Measurements from ENCODE around the gene OR4Q3.
"Not testable (repeated sequence)": the region's sequence is repeated elsewhere in the genome, so short reads cannot be mapped to it uniquely, and the experiment has no call there.

The OR4Q3 gene

GRCh38 chr14:19743256-19743655 lies at the start of gene OR4Q3:
Gene OR4Q3, plus strand, starts transcription at chr14:19743571.
- DNase-seq: no peak

GRCh38 chr14:19729359-19729758 lies 14.0 kb upstream of the OR4Q3 start:
- DNase-seq: no peak

GRCh38 chr14:19729763-19730162 lies 13.6 kb upstream of the OR4Q3 start:
- DNase-seq: no peak

- DNase-seq: not testable (repeated sequence)
Measured at GRCh38 chr14:19733893-19734292, 9.5 kb upstream of the OR4Q3 start.

DNA sequence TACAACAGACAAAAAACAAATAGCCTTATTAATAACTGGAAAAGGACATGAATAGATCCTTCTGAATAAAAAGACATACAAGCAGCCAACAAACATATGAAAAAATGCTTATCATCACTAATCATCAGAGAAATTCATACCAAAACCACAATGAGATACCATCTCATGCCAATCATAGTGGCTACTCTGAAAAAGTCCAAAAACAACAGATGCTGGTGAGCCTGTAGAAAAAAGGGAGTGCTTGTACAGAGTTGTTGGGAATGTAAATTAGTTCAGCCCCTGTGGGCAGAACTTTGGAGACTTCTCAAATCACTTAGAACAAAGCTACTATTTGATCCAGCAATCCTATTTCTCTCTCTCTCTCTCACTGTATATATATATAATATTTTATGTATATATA lies 8.9 kb downstream of the OR4Q3 start:
- DNase-seq: not testable (repeated sequence)

GRCh38 chr14:19754172-19754571 lies 10.8 kb downstream of the OR4Q3 start:
- DNase-seq: no peak

DNA sequence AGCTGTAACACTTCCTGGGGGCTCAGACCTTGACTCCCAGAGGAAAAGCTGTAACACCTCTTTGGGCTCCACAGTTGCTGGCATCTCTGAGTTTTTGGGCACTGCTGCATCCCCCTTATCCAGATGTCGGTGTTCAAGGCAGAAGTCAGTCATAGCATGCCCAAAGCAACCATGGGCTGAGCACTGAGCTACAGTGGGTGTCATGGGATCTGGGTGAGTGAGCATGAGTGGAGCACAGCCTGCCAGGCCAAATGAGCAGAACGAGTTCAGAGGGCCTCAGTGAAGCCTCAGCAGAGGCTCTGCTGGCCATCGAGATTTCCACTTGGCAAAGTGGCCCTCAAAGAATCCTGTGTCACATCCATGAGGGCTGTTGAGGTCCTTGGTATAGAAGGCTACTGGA lies 28.1 kb downstream of the OR4Q3 start:
- DNase-seq: not testable (repeated sequence)

- no peak for DNase-seq
Measured at GRCh38 chr14:19771895-19772430, 28.6 kb downstream of the OR4Q3 start.

- not testable (repeated sequence) for DNase-seq
Measured at GRCh38 chr14:19772454-19772853, 29.1 kb downstream of the OR4Q3 start.

DNA sequence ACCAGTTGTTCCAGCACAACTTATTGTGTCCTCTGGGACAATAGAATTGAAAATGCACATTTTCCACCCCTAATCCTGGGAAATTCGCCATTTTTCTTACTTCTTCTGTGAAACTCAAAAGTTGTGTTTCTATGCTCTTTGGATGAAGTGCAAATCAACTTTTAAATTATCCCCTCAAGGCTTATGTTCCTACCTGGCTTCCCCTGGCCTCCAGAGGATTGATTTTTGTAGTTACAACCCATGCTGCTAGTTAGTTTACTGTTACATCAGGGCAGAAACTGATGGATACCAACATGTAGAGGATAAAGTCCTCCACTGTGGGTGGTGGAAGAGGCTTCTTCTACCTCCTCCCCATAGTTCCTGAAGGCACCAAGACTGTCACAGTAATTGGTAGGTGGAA lies 29.8 kb downstream of the OR4Q3 start, which contains the start of gene OR4M1:
Gene OR4M1 (plus strand): TSS at position 301 of the 400 bp plus-strand sequence. CDS start 6,819 bp downstream, outside the sequence.
- DNase-seq: not testable (repeated sequence)

GRCh38 chr14:19775587-19775986 lies 32.2 kb downstream of the OR4Q3 start:
- DNase-seq: no peak

- DNase-seq: not testable (repeated sequence)
Measured at GRCh38 chr14:19785848-19786247, 42.5 kb downstream of the OR4Q3 start.

GRCh38 chr14:19787318-19787717 lies 43.9 kb downstream of the OR4Q3 start:
- DNase-seq: not testable (repeated sequence)

- DNase-seq: not testable (repeated sequence)
Measured at GRCh38 chr14:19788150-19788549, 44.8 kb downstream of the OR4Q3 start.

DNA sequence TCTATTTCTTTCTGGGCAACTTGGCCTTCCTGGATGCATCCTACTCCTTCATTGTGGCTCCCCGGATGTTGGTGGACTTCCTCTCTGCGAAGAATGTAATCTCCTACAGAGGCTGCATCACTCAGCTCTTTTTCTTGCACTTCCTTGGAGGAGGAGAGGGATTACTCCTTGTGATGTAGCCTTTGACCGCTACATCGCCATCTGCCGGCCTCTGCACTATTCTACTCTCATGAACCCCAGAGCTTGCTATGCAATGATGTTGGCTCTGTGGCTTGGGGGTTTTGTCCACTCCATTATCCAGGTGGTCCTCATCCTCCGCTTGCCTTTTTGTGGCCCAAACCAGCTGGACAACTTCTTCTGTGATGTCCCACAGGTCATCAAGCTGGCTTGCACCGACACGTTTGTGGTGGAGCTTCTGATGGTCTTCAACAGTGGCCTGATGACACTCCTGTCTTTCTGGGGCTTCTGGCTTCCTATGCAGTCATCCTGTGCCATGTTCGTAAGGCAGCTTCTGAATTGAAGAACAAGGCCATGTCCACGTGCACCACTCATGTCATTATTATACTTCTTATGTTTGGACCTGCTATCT lies 53.2 kb downstream of the OR4Q3 start:
- not testable (repeated sequence) for DNase-seq

Data from islet precursor cell (in vitro differentiated cells).